ENCODE measurements around the gene SH3GL1.

GRCh38 chr19:4363571-4364304, 36.6 kb downstream of the SH3GL1 start:
- TF ChIP-seq CTCF (IDR thresholded peaks at IDR 0.05), result no peak
- no peak for TF ChIP-seq POLR2AphosphoS5 (IDR thresholded peaks at IDR 0.05; ENCODE audit: insufficient read depth in 1 of 2, low read depth in 1 of 2)
- no peak for TF ChIP-seq POLR2A (IDR thresholded peaks at IDR 0.05)
